ENCODE measurements around the gene POU2F1. TPM values are rescaled to one million over a fixed set of nuclear protein-coding genes. Genes with fewer than 3 reads are reported as not detected.
A peak's percentile ranks its signal among the peaks of the same experiment; 100 is the strongest.
"Not testable (repeated sequence)": the region's sequence is repeated elsewhere in the genome, so short reads cannot be mapped to it uniquely, and the experiment has no call there.

POU2F1 gene
- total RNA-seq, 1 donor from 2014 or later: 36.1 TPM

DNA sequence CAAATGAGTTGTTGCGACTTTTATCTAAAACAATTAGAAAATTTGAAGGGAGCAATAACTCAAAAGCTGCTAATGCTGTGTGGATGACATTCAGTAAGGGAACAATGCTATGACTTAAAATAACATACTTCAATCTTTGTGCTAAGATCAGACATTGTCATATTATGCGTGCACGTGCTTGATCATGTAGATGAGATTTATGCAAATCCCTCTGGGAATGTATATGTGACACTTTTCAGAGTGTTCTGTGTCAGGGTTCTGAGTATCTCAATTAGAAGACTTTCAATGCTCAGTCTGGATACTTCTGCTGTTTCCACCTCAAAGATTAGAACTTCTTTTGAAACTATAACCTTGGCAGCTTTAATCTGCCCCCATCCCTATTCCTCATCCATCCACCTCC is 18.6 kb upstream of the POU2F1 start:
- Mint-ChIP-seq H3K4me1 (ENCODE audit: low read depth) (peaks cover 7% of the 10 kb centered on the region), H3K4me3 (ENCODE audit: low read depth) (no peak overlapping the region), H3K36me3 (ENCODE audit: insufficient read depth) (no peaks in the 10 kb centered on the region), H3K9me3 (ENCODE audit: low read depth) (no peaks in the 10 kb centered on the region), H3K27ac (no peak overlapping the region), H3K27me3 (no peaks in the 10 kb centered on the region)
- no peak for DNase-seq (ENCODE audit: low spot score, unreplicated experiment)
- TF ChIP-seq, protein P1, sequence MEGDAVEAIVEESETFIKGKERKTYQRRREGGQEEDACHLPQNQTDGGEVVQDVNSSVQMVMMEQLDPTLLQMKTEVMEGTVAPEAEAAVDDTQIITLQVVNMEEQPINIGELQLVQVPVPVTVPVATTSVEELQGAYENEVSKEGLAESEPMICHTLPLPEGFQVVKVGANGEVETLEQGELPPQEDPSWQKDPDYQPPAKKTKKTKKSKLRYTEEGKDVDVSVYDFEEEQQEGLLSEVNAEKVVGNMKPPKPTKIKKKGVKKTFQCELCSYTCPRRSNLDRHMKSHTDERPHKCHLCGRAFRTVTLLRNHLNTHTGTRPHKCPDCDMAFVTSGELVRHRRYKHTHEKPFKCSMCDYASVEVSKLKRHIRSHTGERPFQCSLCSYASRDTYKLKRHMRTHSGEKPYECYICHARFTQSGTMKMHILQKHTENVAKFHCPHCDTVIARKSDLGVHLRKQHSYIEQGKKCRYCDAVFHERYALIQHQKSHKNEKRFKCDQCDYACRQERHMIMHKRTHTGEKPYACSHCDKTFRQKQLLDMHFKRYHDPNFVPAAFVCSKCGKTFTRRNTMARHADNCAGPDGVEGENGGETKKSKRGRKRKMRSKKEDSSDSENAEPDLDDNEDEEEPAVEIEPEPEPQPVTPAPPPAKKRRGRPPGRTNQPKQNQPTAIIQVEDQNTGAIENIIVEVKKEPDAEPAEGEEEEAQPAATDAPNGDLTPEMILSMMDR (IDR thresholded peaks at IDR 0.05; ENCODE audit: unreplicated experiment): no peak

DNA sequence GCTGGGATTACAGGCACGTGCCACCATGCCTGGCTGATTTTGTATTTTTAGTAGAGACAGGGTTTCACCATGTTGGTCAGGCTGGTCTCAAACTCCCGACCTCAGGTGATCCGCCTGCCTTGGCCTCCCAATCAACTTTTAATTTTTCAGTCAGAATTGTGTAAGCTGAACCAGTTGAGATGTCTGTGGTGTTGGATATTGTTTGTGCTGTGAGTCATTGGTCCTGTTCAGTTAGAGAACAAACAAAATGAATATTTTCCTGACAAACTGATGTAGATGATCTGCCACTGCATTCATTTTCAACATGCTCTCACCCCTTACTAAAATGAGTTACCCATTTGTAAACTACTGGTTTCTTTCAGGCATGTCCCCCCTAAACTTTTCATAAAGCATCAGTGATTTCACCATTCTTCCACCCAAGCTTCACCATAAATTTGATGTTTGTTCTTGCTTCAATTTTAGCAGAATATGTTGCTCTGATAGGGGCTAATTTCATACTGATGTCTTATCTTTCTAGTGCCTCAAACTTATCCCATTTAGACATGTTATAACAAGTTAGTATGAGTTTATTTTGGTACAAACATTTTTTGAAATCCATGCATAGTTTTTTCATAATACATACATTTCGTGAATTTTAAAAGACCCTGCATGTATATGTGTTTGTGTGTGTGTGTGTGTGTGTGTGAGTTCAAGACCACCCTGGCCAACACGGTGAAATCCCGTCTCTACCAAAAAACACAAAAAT is 15.2 kb upstream of the POU2F1 start:
- not testable (repeated sequence) for H3K27me3 Mint-ChIP-seq; H3K4me1 Mint-ChIP-seq (ENCODE audit: low read depth); H3K9me3 Mint-ChIP-seq (ENCODE audit: low read depth); H3K27ac Mint-ChIP-seq; H3K36me3 Mint-ChIP-seq (ENCODE audit: insufficient read depth); DNase-seq (ENCODE audit: low spot score, unreplicated experiment); H3K4me3 Mint-ChIP-seq (ENCODE audit: low read depth)

GRCh38 chr1:167206166-167206835 is 14.4 kb upstream of the POU2F1 start:
- no peaks in the 10 kb centered on the region for H3K36me3 Mint-ChIP-seq (ENCODE audit: insufficient read depth)
- DNase-seq (ENCODE audit: low spot score, unreplicated experiment): no peak
- no peak overlapping the region for H3K27ac Mint-ChIP-seq
- no peaks in the 10 kb centered on the region for H3K27me3 Mint-ChIP-seq
- H3K4me3 Mint-ChIP-seq (ENCODE audit: low read depth): no peak overlapping the region
- no peaks in the 10 kb centered on the region for H3K9me3 Mint-ChIP-seq (ENCODE audit: low read depth)
- H3K4me1 Mint-ChIP-seq (ENCODE audit: low read depth): no peaks in the 10 kb centered on the region
- TF ChIP-seq, protein P1 (IDR thresholded peaks at IDR 0.05; ENCODE audit: unreplicated experiment): no peak

- H3K4me1 Mint-ChIP-seq (ENCODE audit: low read depth): no peaks in the 10 kb centered on the region
- TF ChIP-seq, protein P1 (IDR thresholded peaks at IDR 0.05; ENCODE audit: unreplicated experiment): peak; percentile 16
- DNase-seq (ENCODE audit: low spot score, unreplicated experiment): no peak
- H3K4me3 Mint-ChIP-seq (ENCODE audit: low read depth): no peak overlapping the region
- H3K36me3 Mint-ChIP-seq (ENCODE audit: insufficient read depth): no peaks in the 10 kb centered on the region
- H3K27ac Mint-ChIP-seq: no peak overlapping the region
- no peaks in the 10 kb centered on the region for H3K27me3 Mint-ChIP-seq
- no peaks in the 10 kb centered on the region for H3K9me3 Mint-ChIP-seq (ENCODE audit: low read depth)
Measured at GRCh38 chr1:167207940-167208623, 12.6 kb upstream of the POU2F1 start.

GRCh38 chr1:167208624-167208976 is 12.1 kb upstream of the POU2F1 start:
- Mint-ChIP-seq H3K36me3 (ENCODE audit: insufficient read depth) (no peaks in the 10 kb centered on the region), H3K27me3 (no peaks in the 10 kb centered on the region), H3K27ac (no peak overlapping the region), H3K4me1 (ENCODE audit: low read depth) (no peaks in the 10 kb centered on the region), H3K4me3 (ENCODE audit: low read depth) (no peak overlapping the region), H3K9me3 (ENCODE audit: low read depth) (no peaks in the 10 kb centered on the region)
- TF ChIP-seq, protein P1 (IDR thresholded peaks at IDR 0.05; ENCODE audit: unreplicated experiment): no peak
- DNase-seq (ENCODE audit: low spot score, unreplicated experiment): no peak
